HepG2 (cell line): ENCODE data around the gene ZBTB7B. TPM values are rescaled to one million over a fixed set of nuclear protein-coding genes. Genes with fewer than 3 reads are reported as not detected.

Experiments
- ATAC-seq: fragments of 200-7000 bp; cut with Tn5 transposase; 3 replicates; pipeline ENCODE4 v1.9.1; 2020; ENCODE audit warnings: mild to moderate bottlenecking, moderate library complexity
- BruUV-seq: library from RNA; stranded (reverse); fragments of 400-500 nt; replicated peaks from 2 replicates; lab custom pipeline; 2021; lab: Mats Ljungman, UMichigan
- CTCF ChIA-PET: fragments of 300-600 bp; formaldehyde crosslinking; extraction: SDS; loops from one replicate; lab custom pipeline; 2021; ENCODE audit warnings: low total read pairs, inconsistent platforms, low intra/inter-chr PET ratio; lab: Yijun Ruan, JAX
- POLR2A ChIA-PET: fragments of 350-600 bp; sonication (Branson Sonifier 250); formaldehyde crosslinking; loops from one replicate; lab custom pipeline; 2020; ENCODE audit warnings: antibody characterized with exemption, inconsistent platforms; lab: Yijun Ruan, JAX
- DNase-seq: peaks from one replicate; pipeline ENCODE4 v3.0.0-alpha.2; 2015; ENCODE audit warnings: low spot score
- FAIRE-seq: peaks from 3 replicates; lab custom pipeline; 2011; peaks lifted over from hg19 to GRCh38; lab: Jason Lieb, UNC
- H2AFZ ChIP-seq: one replicate; pipeline ENCODE4 v1.6.1; 2011; ENCODE audit warnings: low read length, inconsistent platforms
- H3K27ac ChIP-seq: fragments of 300-600 bp; 3 replicates; pipeline ENCODE4 v1.8.0; 2011; ENCODE audit warnings: mixed run types, mild to moderate bottlenecking, mixed read lengths, low read length, inconsistent platforms; ENCODE audit not compliant: insufficient read depth; ENCODE audit errors: extremely low read length
- H3K27me3 ChIP-seq, 2 experiments: fragments of 200-600 bp in 1 of 2; 2 replicates in 1 of 2; 3 replicates in 1 of 2; pipeline versions ENCODE4 v1.6.0 to v1.8.0; 2011; ENCODE audit warnings: low read length in 2 of 2, mild to moderate bottlenecking in 2 of 2, moderate library complexity in 2 of 2, inconsistent platforms in 1 of 2; ENCODE audit not compliant: insufficient read depth in 2 of 2, control insufficient read depth in 1 of 2
- H3K36me3 ChIP-seq, 2 experiments: fragments of 200-600 bp in 1 of 2; replicated peaks in 1 of 2; 2 replicates in 1 of 2; 3 replicates in 1 of 2; pipeline versions ENCODE4 v1.5.1 to v1.8.0; 2011; ENCODE audit warnings: low read length in 2 of 2, inconsistent platforms in 1 of 2; ENCODE audit not compliant: insufficient read depth in 2 of 2, control insufficient read depth in 1 of 2
- H3K4me1 ChIP-seq: 2 replicates; pipeline ENCODE4 v1.5.1; 2012; ENCODE audit warnings: low read length, inconsistent platforms; ENCODE audit not compliant: insufficient read depth
- H3K4me2 ChIP-seq: 2 replicates; pipeline ENCODE4 v1.6.0; 2011; ENCODE audit warnings: low read depth, low read length, inconsistent platforms
- H3K4me3 ChIP-seq, 3 experiments: fragments of 200-600 bp in 1 of 3; sonication (generic), shearing (Covaris generic) in 1 of 3; replicated peaks in 1 of 3; 2 replicates each; pipeline ENCODE4 v1.5.1; 2011 to 2016; ENCODE audit warnings: low read length in 3 of 3, inconsistent platforms in 2 of 3, low read depth in 2 of 3, mild to moderate bottlenecking in 2 of 3, control low read depth in 1 of 3, mixed read lengths in 1 of 3; ENCODE audit not compliant: insufficient read depth in 1 of 3
- H3K79me2 ChIP-seq: one replicate; pipeline ENCODE4 v1.6.1; 2011; ENCODE audit warnings: low read length, inconsistent platforms; ENCODE audit not compliant: insufficient read depth
- H3K9ac ChIP-seq: 2 replicates; pipeline ENCODE4 v1.6.0; 2011; ENCODE audit warnings: mild to moderate bottlenecking, low read depth, low read length, inconsistent platforms; ENCODE audit not compliant: insufficient read depth
- H3K9me3 ChIP-seq: 2 replicates; pipeline ENCODE4 v1.5.1; 2012; ENCODE audit warnings: mild to moderate bottlenecking, low read length
- H4K20me1 ChIP-seq: 2 replicates; pipeline ENCODE4 v1.6.0; 2011; ENCODE audit warnings: inconsistent platforms, mild to moderate bottlenecking, low read length, moderate library complexity; ENCODE audit not compliant: insufficient read depth
- AGO2 ChIP-seq: fragments of 200-400 bp; formaldehyde crosslinking; optimal IDR thresholded peaks from 2 replicates; pipeline ENCODE3; 2017; ENCODE audit warnings: mild to moderate bottlenecking, low read depth, low read length, moderate library complexity
- MED8 ChIP-seq: sonication (generic); formaldehyde crosslinking; IDR thresholded peaks from 2 replicates; pipeline ENCODE4 v1.8.1; 2023; ENCODE audit warnings: mild to moderate bottlenecking, missing genetic modification reagents; ENCODE audit not compliant: insufficient replicate concordance
- NFYB ChIP-seq: sonication (generic); formaldehyde crosslinking; IDR thresholded peaks from 2 replicates; pipeline ENCODE4 v1.4.0; 2020; ENCODE audit warnings: missing genetic modification reagents
- RBFOX2 ChIP-seq: fragments of 200-400 bp; formaldehyde crosslinking; IDR thresholded peaks from 2 replicates; pipeline ENCODE4 v1.6.1; 2017; ENCODE audit warnings: low read depth, mild to moderate bottlenecking, low read length
- ZNF567 ChIP-seq: sonication (generic); formaldehyde crosslinking; IDR thresholded peaks from 2 replicates; pipeline ENCODE4 v1.8.1; 2023; ENCODE audit warnings: mild to moderate bottlenecking, missing genetic modification reagents, borderline replicate concordance
- ZNF883 ChIP-seq: sonication (generic); formaldehyde crosslinking; IDR thresholded peaks from 2 replicates; pipeline ENCODE4 v1.5.1; 2020; ENCODE audit warnings: mild to moderate bottlenecking, missing genetic modification reagents; ENCODE audit errors: not compliant biosample characterization
- WGBS: methylation state at CpG from one replicate; pipeline ENCODE4 v1.1.6; 2017; ENCODE audit warnings: low lambda C conversion rate; 5-methylcytosine and 5-hydroxymethylcytosine counted together
- in situ Hi-C: cut with HindIII; loops from 2 replicates; pipeline ENCODE4 v1.10.0; 2017; ENCODE audit warnings: low pct_unique_long_range_greater_than_20kb; ENCODE audit not compliant: extremely low pct_ligation_motif_present
- intact Hi-C: fragments of 100-400 bp; cut with micrococcal nuclease; formaldehyde crosslinking; loops from one replicate; pipeline ENCODE4 v1.10.0; 2022; ENCODE audit not compliant: unreplicated experiment
- polyA plus RNA-seq, 8 experiments: library from polyadenylated mRNA; depleted of rRNA in 3 of 8; stranded (reverse) in 7 of 8; unstranded in 1 of 8; fragments of >200 nt; fragmentation: Illumina TruSeq in 4 of 8; extraction: Trizol in 4 of 8; gene quantifications; 2 replicates each; pipeline versions ENCODE4 v1.2.1 to v1.2.3, GENCODE V29; 2011 to 2016; ENCODE audit warnings: low read depth in 4 of 8, missing spikeins in 1 of 8, mixed read lengths in 1 of 8; ENCODE audit not compliant: insufficient read depth in 1 of 8
- total RNA-seq, 5 experiments: library from RNA; depleted of rRNA; stranded (reverse); fragments of >200 nt; fragmentation: Illumina TruSeq; extraction: Trizol; gene quantifications; 2 replicates each; pipeline ENCODE4 v1.2.3, GENCODE V29; 2016; ENCODE audit warnings: low read depth in 1 of 5
- TF ChIP-seq, protein P1 (sequence below), 2 experiments: sonication (generic) in 1 of 2; formaldehyde crosslinking in 1 of 2; IDR thresholded peaks; 2 replicates each; pipeline versions ENCODE4 v1.4.0 to v1.6.1; 2018 to 2020; ENCODE audit warnings: missing genetic modification reagents in 2 of 2, borderline replicate concordance in 1 of 2, low read depth in 1 of 2, mild to moderate bottlenecking in 1 of 2, missing biosample characterization in 1 of 2
- TF ChIP-seq, protein P2 (sequence below): sonication (generic); formaldehyde crosslinking; IDR thresholded peaks from 2 replicates; pipeline ENCODE4 v1.8.0; 2022; ENCODE audit warnings: missing genetic modification reagents, low read depth, mild to moderate bottlenecking, borderline replicate concordance

The ZBTB7B gene
- total and polyA plus RNA-seq, 2 of the 13 experiments (the other 11 are each of a cell fraction or from before 2014, with no cell fraction given), result 15.5 to 17.5 TPM

DNA sequence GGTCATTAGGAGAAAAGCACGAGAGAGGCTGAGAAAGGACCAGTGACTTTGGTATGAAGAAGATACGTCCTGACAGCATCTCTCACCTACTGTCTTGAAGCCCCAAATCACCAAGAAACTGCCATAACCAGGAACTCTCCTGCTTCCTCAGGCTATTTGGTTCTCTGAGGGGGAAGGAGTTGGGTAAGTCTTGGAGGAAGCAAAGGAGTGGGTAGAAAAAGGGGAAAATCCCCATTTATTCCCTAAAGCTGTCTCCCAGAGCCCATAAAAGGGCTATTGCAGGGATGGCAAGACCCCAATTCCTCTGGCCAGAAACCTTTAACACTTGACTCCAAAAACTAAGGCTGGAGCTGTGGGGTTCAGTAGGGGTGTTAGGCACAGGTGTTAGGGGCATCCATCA is 44.6 kb upstream of the ZBTB7B start (continued):
- TF ChIP-seq, protein P1, sequence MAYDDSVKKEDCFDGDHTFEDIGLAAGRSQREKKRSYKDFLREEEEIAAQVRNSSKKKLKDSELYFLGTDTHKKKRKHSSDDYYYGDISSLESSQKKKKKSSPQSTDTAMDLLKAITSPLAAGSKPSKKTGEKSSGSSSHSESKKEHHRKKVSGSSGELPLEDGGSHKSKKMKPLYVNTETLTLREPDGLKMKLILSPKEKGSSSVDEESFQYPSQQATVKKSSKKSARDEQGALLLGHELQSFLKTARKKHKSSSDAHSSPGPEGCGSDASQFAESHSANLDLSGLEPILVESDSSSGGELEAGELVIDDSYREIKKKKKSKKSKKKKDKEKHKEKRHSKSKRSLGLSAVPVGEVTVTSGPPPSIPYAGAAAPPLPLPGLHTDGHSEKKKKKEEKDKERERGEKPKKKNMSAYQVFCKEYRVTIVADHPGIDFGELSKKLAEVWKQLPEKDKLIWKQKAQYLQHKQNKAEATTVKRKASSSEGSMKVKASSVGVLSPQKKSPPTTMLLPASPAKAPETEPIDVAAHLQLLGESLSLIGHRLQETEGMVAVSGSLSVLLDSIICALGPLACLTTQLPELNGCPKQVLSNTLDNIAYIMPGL (CRISPR knock-in tag; IDR thresholded peaks at IDR 0.05; ENCODE audit: borderline replicate concordance in 1 of 2, low read depth in 1 of 2), result no peak
- TF ChIP-seq, all 625 proteins: peak for 0

DNA sequence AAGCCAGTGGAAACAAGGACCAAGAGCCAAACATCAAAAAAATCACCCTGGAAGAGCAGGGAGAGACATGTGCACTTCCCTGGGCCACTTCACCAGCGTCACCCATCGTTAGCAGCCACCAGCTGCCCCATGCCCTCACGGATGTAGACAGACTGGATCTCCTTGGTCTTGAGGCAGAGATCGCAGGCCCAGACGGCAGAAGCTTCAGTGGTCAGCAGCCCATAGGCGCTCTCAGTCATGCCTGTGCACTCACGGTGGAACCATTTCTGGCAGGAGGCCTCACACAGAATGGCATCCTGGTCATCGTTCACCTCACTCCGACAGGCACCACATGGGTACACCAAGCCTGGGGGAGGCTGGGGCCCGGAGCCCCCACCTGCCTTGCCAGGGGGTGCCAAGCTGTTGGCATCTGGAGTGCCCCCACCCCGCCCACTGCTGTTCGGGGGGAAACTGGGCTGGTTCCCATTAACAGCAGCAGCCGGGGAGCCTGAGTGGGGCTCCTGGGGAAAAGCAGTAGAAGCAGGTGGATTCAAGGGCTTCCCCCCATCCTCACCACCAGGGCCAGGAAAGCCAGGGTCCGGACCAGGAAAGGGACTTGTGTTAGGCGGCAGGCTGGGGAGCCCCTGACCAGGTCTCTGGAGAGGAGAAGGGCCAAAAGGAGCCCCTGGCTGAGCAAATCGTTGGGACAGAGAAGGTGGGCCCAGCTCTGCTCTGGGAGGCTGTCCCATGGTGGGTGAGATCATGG is 43.7 kb upstream of the ZBTB7B start:
- DNase-seq (no peak), ATAC-seq (no peak), FAIRE-seq (no peak)
- CTCF ChIA-PET, result no interaction called here
- Histone ChIP-seq H3K27me3 (no peaks in the 10 kb centered on the region; a peak in 1 of 5 replicates), H2AFZ (no peak overlapping the region), H4K20me1 (no peaks in the 10 kb centered on the region), H3K4me2 (no peak overlapping the region), H3K27ac (no peak overlapping the region), H3K36me3 (peaks cover 6 to 23% of the 10 kb centered on the region in 2 experiments; a peak in 3 of 5 replicates), H3K9ac (no peak overlapping the region), H3K4me1 (peaks cover 51% of the 10 kb centered on the region), H3K9me3 (no peaks in the 10 kb centered on the region), H3K79me2 (peaks cover 17% of the 10 kb centered on the region), H3K4me3 (no peak overlapping the region)
- over 99% methylated on average over 11 of the region's 16 CpGs for WGBS
- intact Hi-C loops (no loop called here), in situ Hi-C loops (no loop called here)
- no peak for TF ChIP-seq ZNF883 (CRISPR knock-in tag)
- TF ChIP-seq NFYB (CRISPR knock-in tag), result no peak
- TF ChIP-seq AGO2, result peak; percentile 84
- TF ChIP-seq, protein P2, sequence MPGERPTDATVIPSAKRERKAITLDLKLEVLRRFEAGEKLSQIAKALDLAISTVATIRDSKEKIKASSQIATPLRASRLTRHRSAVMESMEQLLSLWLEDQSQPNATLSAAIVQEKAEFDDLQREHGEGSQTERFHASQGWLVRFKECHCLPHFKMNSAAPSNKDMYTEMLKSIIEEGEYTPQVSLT, result no peak
- TF ChIP-seq RBFOX2, result 0 out of 2 replicates have a peak, but pooled peaks have one; percentile 30
- TF ChIP-seq MED8 (CRISPR knock-in tag), result no peak
- no peak for TF ChIP-seq ZNF567 (CRISPR knock-in tag)
- POLR2A ChIA-PET, result interaction anchor here (1.3 to 8.3 kb wide), 2 partner anchors 14 kb away, joined by 3 to 148 read pairs; partner anchors contain the start of genes CKS1B and SHC1
- BruUV-seq, result no TSS peak
